RWPE1 (cell line): Measurements from ENCODE around the gene PRR14.

Source experiments
- CTCF ChIA-PET: fragments of 350-600 bp; sonication (Branson Sonifier 250); formaldehyde crosslinking; extraction: SDS; loops from one replicate; lab custom pipeline; 2021; lab: Yijun Ruan, JAX
- POLR2A ChIA-PET: fragments of 400-600 bp; formaldehyde crosslinking; extraction: SDS; loops from one replicate; lab custom pipeline; 2020; ENCODE audit warnings: antibody characterized with exemption; ENCODE audit not compliant: low non-redundant PET; lab: Yijun Ruan, JAX
- DNase-seq: peaks from one replicate; pipeline ENCODE4 v3.0.0; 2012; ENCODE audit warnings: low spot score
- H3K27ac ChIP-seq: fragments of 450-650 bp; 2 replicates; pipeline ENCODE4 v1.5.1; 2017
- TF ChIP-seq, protein P1 (sequence below): fragments of 450-650 bp; conservative IDR thresholded peaks from 2 replicates; pipeline ENCODE4 v1.5.1; 2017; ENCODE audit warnings: low read depth, mild to moderate bottlenecking

The PRR14 gene

DNA sequence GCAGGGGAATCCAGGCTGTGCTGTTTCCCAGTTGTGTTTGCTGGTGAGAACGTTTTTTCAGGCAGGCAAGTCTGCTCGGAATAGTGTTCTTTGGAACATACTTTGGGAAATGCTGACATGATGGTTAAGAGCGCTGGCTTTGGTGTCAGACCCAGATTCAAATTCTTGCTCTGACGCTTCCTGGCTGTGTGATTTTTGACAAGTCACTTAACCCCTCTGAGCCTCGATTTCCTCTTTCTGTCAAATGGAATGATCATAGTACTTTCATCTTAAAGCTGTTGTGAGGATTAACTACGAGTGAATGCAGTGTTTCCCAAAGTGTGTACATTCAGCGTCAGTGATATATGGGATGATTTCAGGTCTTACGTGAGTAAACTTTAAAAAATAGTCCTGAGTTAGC, 12.3 kb downstream of the PRR14 start:
- no peak overlapping the region for H3K27ac ChIP-seq
- no peak for DNase-seq
- ChIA-PET CTCF (interaction anchor here (1.1 kb wide), 1 partner anchor 30 kb away, joined by 3 read pairs; no protein-coding TSS in a partner anchor), POLR2A (no interaction called here)
- TF ChIP-seq, protein P1, sequence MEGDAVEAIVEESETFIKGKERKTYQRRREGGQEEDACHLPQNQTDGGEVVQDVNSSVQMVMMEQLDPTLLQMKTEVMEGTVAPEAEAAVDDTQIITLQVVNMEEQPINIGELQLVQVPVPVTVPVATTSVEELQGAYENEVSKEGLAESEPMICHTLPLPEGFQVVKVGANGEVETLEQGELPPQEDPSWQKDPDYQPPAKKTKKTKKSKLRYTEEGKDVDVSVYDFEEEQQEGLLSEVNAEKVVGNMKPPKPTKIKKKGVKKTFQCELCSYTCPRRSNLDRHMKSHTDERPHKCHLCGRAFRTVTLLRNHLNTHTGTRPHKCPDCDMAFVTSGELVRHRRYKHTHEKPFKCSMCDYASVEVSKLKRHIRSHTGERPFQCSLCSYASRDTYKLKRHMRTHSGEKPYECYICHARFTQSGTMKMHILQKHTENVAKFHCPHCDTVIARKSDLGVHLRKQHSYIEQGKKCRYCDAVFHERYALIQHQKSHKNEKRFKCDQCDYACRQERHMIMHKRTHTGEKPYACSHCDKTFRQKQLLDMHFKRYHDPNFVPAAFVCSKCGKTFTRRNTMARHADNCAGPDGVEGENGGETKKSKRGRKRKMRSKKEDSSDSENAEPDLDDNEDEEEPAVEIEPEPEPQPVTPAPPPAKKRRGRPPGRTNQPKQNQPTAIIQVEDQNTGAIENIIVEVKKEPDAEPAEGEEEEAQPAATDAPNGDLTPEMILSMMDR: no peak

DNA sequence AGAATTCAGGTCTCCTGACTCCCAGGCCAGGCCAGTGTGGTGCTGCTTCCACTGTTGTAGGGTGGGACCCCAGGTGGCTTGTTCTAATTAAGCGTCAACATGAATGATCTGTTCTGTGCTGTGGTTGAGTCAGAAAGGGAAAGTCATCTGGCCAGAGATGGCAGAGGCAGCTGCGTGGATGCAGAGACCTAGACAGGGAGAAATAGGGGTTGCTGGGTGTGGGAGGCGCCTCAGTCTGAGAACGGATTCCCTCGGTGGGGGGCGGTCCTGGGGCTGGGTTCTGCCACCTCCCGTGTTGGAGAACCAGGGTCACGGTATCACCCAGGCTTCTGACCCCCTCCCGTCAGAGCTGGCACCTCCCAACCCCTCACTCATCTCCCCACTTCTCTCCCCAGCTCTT, 13.1 kb downstream of the PRR14 start:
- no peak for DNase-seq
- POLR2A ChIA-PET: no interaction called here
- H3K27ac ChIP-seq: no peak overlapping the region
- TF ChIP-seq, protein P1: no peak
- CTCF ChIA-PET: no interaction called here

DNA sequence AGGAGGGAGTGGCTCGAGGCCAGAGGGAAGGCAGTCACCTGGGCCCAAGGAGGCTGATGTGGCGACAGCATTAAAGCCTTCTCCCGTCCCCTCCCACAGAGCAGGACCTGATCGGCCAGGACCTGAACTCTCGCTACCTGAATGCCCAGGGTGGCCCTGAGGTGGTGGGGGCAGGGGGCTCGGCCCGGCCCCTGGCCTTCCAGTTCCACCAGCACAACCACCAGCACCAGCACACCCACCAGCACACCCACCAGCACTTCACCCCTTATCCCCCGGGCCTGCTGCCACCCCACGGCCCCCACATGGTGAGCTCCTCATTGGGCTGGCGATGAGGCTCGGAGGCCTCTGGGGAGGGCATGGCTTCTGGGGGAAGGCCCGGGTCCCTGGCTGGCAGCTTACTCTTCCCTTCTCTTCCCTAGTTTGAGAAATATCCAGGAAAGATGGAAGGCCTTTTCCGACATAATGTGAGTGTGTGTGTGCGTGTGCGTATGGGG, 13.9 kb downstream of the PRR14 start:
- TF ChIP-seq, protein P1: no peak
- ChIA-PET CTCF (interaction anchor here (1.4 kb wide), 1 partner anchor 28 kb away, joined by 3 read pairs; no protein-coding TSS in a partner anchor), POLR2A (no interaction called here)
- DNase-seq: no peak
- no peak overlapping the region for H3K27ac ChIP-seq

DNA sequence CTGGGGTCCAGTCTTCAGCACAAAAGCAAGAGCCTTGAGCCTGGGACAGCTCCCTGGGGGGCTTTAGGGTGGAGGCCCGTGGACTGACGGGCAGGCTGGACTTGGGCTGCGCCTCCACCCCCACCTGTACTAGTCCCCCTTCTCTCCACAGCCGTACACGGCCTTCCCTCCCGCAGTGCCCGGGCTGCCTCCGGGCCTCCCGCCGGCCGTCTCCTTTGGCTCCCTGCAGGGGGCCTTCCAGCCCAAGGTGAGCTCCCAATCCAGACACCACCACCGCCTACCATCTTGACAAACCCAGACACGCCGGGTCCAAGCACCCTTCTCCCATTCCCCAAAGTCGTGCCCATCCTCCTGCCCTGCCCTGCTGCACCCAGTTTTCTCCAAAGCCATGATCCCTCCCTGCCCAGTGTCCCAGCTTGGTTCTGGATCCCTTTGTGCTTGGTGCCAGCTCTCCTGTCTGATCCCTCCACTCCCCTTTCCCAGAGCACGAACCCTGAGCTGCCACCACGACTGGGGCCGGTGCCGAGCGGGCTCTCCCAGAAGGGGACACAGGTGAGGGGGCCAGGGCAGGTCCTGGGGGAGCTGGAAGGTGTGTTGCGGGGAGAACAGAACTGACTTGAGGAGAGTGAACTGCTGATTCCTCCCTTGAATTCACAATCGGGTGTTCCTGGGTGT, 14.5 kb downstream of the PRR14 start:
- H3K27ac ChIP-seq: 0 out of 2 replicates have a peak overlapping the region, but pooled peaks have one; percentile 18
- POLR2A ChIA-PET: no interaction called here
- no peak for DNase-seq
- TF ChIP-seq, protein P1: no peak
- CTCF ChIA-PET: interaction anchor here (1.4 kb wide), 1 partner anchor 28 kb away, joined by 3 read pairs; no protein-coding TSS in a partner anchor

DNA sequence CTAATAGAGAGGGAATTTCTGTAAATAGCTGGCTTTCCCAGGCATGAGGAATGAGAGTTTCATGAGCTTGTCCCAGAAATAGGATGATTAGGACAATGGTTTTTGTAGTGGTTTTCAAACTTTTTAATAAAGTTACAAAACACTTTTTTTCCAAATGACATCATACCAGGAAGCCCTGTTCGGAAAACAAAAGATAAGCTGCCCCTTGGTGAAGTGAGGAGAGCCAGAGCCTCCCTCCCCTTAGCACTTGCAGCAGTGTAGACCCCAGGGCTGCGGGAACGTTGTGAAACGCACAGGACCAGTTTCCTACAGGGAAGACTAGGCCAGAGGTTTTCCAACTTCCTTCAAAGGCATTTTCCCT, 15.1 kb downstream of the PRR14 start:
- ChIA-PET CTCF (interaction anchor here (1.4 kb wide), 1 partner anchor 27 kb away, joined by 3 read pairs; no protein-coding TSS in a partner anchor), POLR2A (no interaction called here)
- TF ChIP-seq, protein P1: no peak
- DNase-seq: no peak
- 0 out of 2 replicates have a peak overlapping the region, but pooled peaks have one; percentile 18 for H3K27ac ChIP-seq

DNA sequence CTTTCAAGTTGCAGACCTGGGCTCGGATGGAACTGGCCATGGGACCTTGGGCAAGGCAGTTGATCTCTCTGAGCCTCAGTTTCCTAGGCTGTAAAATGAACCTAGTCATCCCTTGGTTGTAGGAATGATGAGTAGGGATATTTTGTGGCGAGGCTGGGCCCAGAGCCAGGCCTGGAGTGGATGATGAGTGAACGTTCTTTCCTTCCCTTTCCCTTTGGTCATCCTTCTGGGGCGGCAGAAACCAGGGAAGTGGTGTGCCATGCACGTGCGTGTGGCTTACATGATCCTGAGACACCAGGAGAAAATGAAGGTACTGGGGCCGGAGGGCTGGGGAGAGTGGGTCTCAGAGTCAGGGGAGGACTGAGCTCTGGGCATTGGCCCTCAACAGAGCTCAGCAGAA, 15.9 kb downstream of the PRR14 start:
- no peak for DNase-seq
- peak overlapping the region; percentile 17 for H3K27ac ChIP-seq
- ChIA-PET POLR2A (interaction anchor here (0.5 to 0.6 kb wide), 2 partner anchors 20 to 233 kb away, joined by 4 to 6 read pairs; no protein-coding TSS in a partner anchor), CTCF (no interaction called here)
- TF ChIP-seq, protein P1: no peak
